Measurements from ENCODE around the gene TEX30.

- TF ChIP-seq CTCF (IDR thresholded peaks at IDR 0.05) (no peak), POLR2A (IDR thresholded peaks at IDR 0.05) (no peak)
Observed at GRCh38 chr13:102776271-102776670, 2.7 kb upstream of the TEX30 start.

Measured in suprapubic skin (tissue), 3 donors.